ENCODE measurements around the gene HOXA11. TPM values are rescaled to one million over a fixed set of nuclear protein-coding genes. Genes with fewer than 3 reads are reported as not detected.

Gene HOXA11
- total RNA-seq, 1 donor from 2014 or later: not detected

GRCh38 chr7:27213433-27214238 lies 28.6 kb upstream of the HOXA11 start:
- Histone ChIP-seq H3K27me3 (ENCODE audit: low read depth) (peaks cover 100% of the 10 kb centered on the region), H3K4me3 (peak overlapping the region; percentile 25), H3K27ac (replicated peaks) (no peak overlapping the region), H3K4me1 (peaks cover 20% of the 10 kb centered on the region), H3K36me3 (no peaks in the 10 kb centered on the region), H3K9me3 (replicated peaks) (no peaks in the 10 kb centered on the region)
- intact Hi-C loops (cut with micrococcal nuclease): no loop called here
- TF ChIP-seq CTCF (IDR thresholded peaks at IDR 0.05; ENCODE audit: borderline replicate concordance): no peak
- no peak for DNase-seq

- Histone ChIP-seq H3K4me3 (peak overlapping the region; percentile 25), H3K9me3 (replicated peaks) (no peaks in the 10 kb centered on the region), H3K36me3 (no peaks in the 10 kb centered on the region), H3K27me3 (ENCODE audit: low read depth) (peaks cover 100% of the 10 kb centered on the region), H3K4me1 (peaks cover 20% of the 10 kb centered on the region), H3K27ac (replicated peaks) (no peak overlapping the region)
- TF ChIP-seq CTCF (IDR thresholded peaks at IDR 0.05; ENCODE audit: borderline replicate concordance): no peak
- DNase-seq: no peak
- intact Hi-C loops (cut with micrococcal nuclease): no loop called here
Measured at GRCh38 chr7:27212497-27213432, 27.7 kb upstream of the HOXA11 start.

- DNase-seq: no peak
- H3K4me1 ChIP-seq: peaks cover 20% of the 10 kb centered on the region
- H3K9me3 ChIP-seq (replicated peaks): no peaks in the 10 kb centered on the region
- no peak for TF ChIP-seq CTCF (IDR thresholded peaks at IDR 0.05; ENCODE audit: borderline replicate concordance)
- H3K27me3 ChIP-seq (ENCODE audit: low read depth): peaks cover 100% of the 10 kb centered on the region
- H3K27ac ChIP-seq (replicated peaks): no peak overlapping the region
- no peaks in the 10 kb centered on the region for H3K36me3 ChIP-seq
- intact Hi-C loops (cut with micrococcal nuclease): no loop called here
- H3K4me3 ChIP-seq: no peak overlapping the region
Measured at GRCh38 chr7:27211764-27212204, 26.8 kb upstream of the HOXA11 start.

DNA sequence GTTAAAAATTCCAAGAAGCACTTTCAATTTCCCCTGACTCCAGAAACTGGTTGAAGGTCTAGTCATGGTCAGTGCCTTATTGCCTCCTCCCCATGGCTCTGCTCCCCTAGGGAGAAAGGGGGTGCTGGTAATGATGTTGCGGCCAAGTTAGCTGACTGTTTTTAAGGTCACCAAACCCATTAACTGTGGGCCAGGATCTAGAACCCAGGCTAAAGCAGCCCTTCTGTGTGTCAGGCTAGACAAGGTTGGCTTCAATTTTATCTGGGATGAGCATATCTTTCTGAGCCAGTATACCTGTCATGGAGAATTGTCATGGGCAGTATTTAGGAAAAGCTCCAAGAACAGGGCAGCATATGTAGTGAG lies 26.0 kb upstream of the HOXA11 start:
- DNase-seq: no peak
- intact Hi-C loops (cut with micrococcal nuclease): no loop called here
- peaks cover 100% of the 10 kb centered on the region for H3K27me3 ChIP-seq (ENCODE audit: low read depth)
- no peaks in the 10 kb centered on the region for H3K36me3 ChIP-seq
- no peaks in the 10 kb centered on the region for H3K9me3 ChIP-seq (replicated peaks)
- H3K4me3 ChIP-seq: no peak overlapping the region
- no peak for TF ChIP-seq CTCF (IDR thresholded peaks at IDR 0.05; ENCODE audit: borderline replicate concordance)
- peaks cover 20% of the 10 kb centered on the region for H3K4me1 ChIP-seq
- H3K27ac ChIP-seq (replicated peaks): no peak overlapping the region

GRCh38 chr7:27210441-27211083 lies 25.5 kb upstream of the HOXA11 start:
- no peak for DNase-seq

More at GRCh38 chr7:27210441-27211083, 25.5 kb upstream of the HOXA11 start:
- TF ChIP-seq CTCF (IDR thresholded peaks at IDR 0.05; ENCODE audit: borderline replicate concordance): peak; percentile 85
- no peaks in the 10 kb centered on the region for H3K36me3 ChIP-seq
- intact Hi-C loops (cut with micrococcal nuclease): no loop called here
- no peak overlapping the region for H3K27ac ChIP-seq (replicated peaks)
- H3K27me3 ChIP-seq (ENCODE audit: low read depth): peaks cover 100% of the 10 kb centered on the region
- no peaks in the 10 kb centered on the region for H3K9me3 ChIP-seq (replicated peaks)
- H3K4me1 ChIP-seq: peaks cover 20% of the 10 kb centered on the region
- H3K4me3 ChIP-seq: peak overlapping the region; percentile 51

All from left ventricle myocardium inferior (tissue), 1 donor.